OCI-LY7 (cell line): Measurements from ENCODE around the gene TBC1D5. TPM values are rescaled to one million over a fixed set of nuclear protein-coding genes. Genes with fewer than 3 reads are reported as not detected.

Source experiments
- BruUV-seq: library from RNA; stranded (reverse); fragments of 400-500 nt; replicated peaks from 2 replicates; lab custom pipeline; 2021; lab: Mats Ljungman, UMichigan
- CTCF ChIA-PET: fragments of 300-600 bp; sonication (Branson Sonifier 250); formaldehyde crosslinking; loops from one replicate; lab custom pipeline; 2022; ENCODE audit warnings: antibody characterized with exemption; ENCODE audit not compliant: unreplicated experiment; lab: Charles Lee
- POLR2A ChIA-PET: fragments of 300-600 bp; sonication (Branson Sonifier 250); formaldehyde crosslinking; loops from one replicate; lab custom pipeline; 2022; ENCODE audit warnings: antibody characterized with exemption; lab: Charles Lee
- DNase-seq: peaks from one replicate; pipeline ENCODE4 v3.0.0-alpha.2; 2015; ENCODE audit warnings: low spot score
- H2AFZ ChIP-seq: fragments of 200-600 bp; sonication (generic), shearing (Covaris generic); 2 replicates; pipeline ENCODE4 v1.6.1; 2014; ENCODE audit warnings: mild to moderate bottlenecking, antibody characterized with exemption, low read length, moderate library complexity
- H3K27ac ChIP-seq: fragments of 200-600 bp; sonication (generic); 2 replicates; pipeline ENCODE4 v1.5.1; 2014; ENCODE audit warnings: mixed run types, low read depth, mild to moderate bottlenecking, moderate library complexity, low read length, inconsistent platforms; ENCODE audit not compliant: poor library complexity, severe bottlenecking
- H3K36me3 ChIP-seq: fragments of 200-600 bp; sonication (generic); 2 replicates; pipeline ENCODE4 v1.6.1; 2014; ENCODE audit warnings: mild to moderate bottlenecking, antibody characterized with exemption, low read length, moderate library complexity, mixed read lengths; ENCODE audit not compliant: insufficient read depth
- H3K4me1 ChIP-seq: fragments of 200-600 bp; sonication (generic); 2 replicates; pipeline ENCODE4 v1.5.1; 2014; ENCODE audit warnings: mild to moderate bottlenecking, low read length; ENCODE audit not compliant: insufficient read depth, poor library complexity, severe bottlenecking
- H3K4me2 ChIP-seq: fragments of 200-600 bp; sonication (generic); 2 replicates; pipeline ENCODE4 v1.6.1; 2014; ENCODE audit warnings: mild to moderate bottlenecking, low read length
- H3K4me3 ChIP-seq: fragments of 200-600 bp; sonication (generic); 2 replicates; pipeline ENCODE4 v1.5.1; 2014; ENCODE audit warnings: mild to moderate bottlenecking, low read depth, low read length; ENCODE audit not compliant: poor library complexity, severe bottlenecking
- H3K79me2 ChIP-seq: fragments of 200-600 bp; sonication (generic); 2 replicates; pipeline ENCODE4 v1.6.1; 2016; ENCODE audit warnings: low read depth, mild to moderate bottlenecking, low read length, moderate library complexity, mixed read lengths; ENCODE audit not compliant: insufficient read depth
- H3K9me2 ChIP-seq: fragments of 200-600 bp; sonication (generic); 2 replicates; pipeline ENCODE4 v1.6.1; 2016; ENCODE audit warnings: mild to moderate bottlenecking, low read length, mixed read lengths; ENCODE audit not compliant: insufficient read depth
- H3K9me3 ChIP-seq: fragments of 200-600 bp; sonication (generic); 2 replicates; pipeline ENCODE4 v1.6.1; 2014; ENCODE audit warnings: mild to moderate bottlenecking, mixed run types, low read length, mixed read lengths
- H4K20me1 ChIP-seq: fragments of 200-600 bp; sonication (generic); 2 replicates; pipeline ENCODE4 v1.6.1; 2014; ENCODE audit warnings: mild to moderate bottlenecking, antibody characterized with exemption, low read length, moderate library complexity, mixed read lengths; ENCODE audit not compliant: insufficient read depth
- CTCF ChIP-seq: fragments of 200-600 bp; sonication (generic); conservative IDR thresholded peaks from 2 replicates; pipeline ENCODE4 v1.5.1; 2014; ENCODE audit warnings: mild to moderate bottlenecking, antibody characterized with exemption, low read length, moderate library complexity, mixed read lengths
- EZH2phosphoT487 ChIP-seq: fragments of 200-600 bp; sonication (generic); IDR thresholded peaks from 2 replicates; pipeline ENCODE4 v1.6.1; 2018; ENCODE audit warnings: low read depth, borderline replicate concordance, mild to moderate bottlenecking, mixed run types, antibody characterized with exemption, low read length, moderate library complexity, mixed read lengths
- intact Hi-C: fragments of 100-400 bp; cut with micrococcal nuclease; formaldehyde crosslinking; loops from one replicate; pipeline ENCODE4 v1.10.0; 2022; ENCODE audit not compliant: unreplicated experiment
- total RNA-seq, 2 experiments: library from RNA; depleted of rRNA in 1 of 2; stranded (reverse); fragments of >200 nt in 1 of 2; shearing (Covaris generic) in 1 of 2; gene quantifications; 2 replicates each; pipeline ENCODE4 v1.2.3, GENCODE V29; 2014 to 2022

Gene TBC1D5
- total RNA-seq, 2 experiments from 2014 or later, result 78.5 to 82.4 TPM

DNA sequence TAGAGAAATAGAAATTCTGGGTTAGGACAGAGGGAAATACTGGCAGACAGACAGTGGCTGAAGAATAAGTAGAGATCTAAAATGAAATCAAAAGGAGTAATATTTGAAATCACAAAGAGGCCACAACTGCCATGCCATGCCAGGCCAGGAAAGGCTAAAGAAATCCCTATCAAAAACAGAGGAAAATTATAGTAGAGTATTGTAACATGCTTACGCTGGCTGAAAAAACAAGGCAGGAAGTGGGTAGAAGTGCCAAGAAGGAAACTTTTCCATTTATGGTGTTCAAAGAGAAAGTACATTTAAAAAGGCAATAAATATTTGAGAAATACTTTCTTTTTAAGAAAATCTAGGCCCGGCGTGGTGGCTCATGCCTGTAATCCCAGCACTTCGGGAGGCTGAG lies 442.0 kb downstream of the TBC1D5 start:
- ChIA-PET CTCF (no interaction called here), POLR2A (interaction anchor here (0.8 kb wide), 1 partner anchor 22 kb away, joined by 4 read pairs; no protein-coding TSS in a partner anchor)
- Histone ChIP-seq H3K79me2 (no peaks in the 10 kb centered on the region), H3K27ac (no peak overlapping the region), H3K4me2 (no peak overlapping the region), H3K9me3 (no peaks in the 10 kb centered on the region), H2AFZ (no peak overlapping the region), H3K4me3 (no peak overlapping the region), H3K9me2 (no peaks in the 10 kb centered on the region), H3K4me1 (no peaks in the 10 kb centered on the region), H4K20me1 (no peaks in the 10 kb centered on the region), H3K36me3 (no peaks in the 10 kb centered on the region)
- no TSS peak for BruUV-seq
- DNase-seq, result no peak
- TF ChIP-seq CTCF (no peak), EZH2phosphoT487 (no peak)
- intact Hi-C loops, result no loop called here

GRCh38 chr3:17298038-17298437 lies 444.4 kb downstream of the TBC1D5 start:
- TF ChIP-seq CTCF (no peak), EZH2phosphoT487 (no peak)
- H3K9me3 ChIP-seq, result no peaks in the 10 kb centered on the region
- no peak overlapping the region for H3K4me2 ChIP-seq
- no peak overlapping the region for H3K27ac ChIP-seq
- no peak overlapping the region for H2AFZ ChIP-seq
- H3K4me3 ChIP-seq, result no peak overlapping the region
- intact Hi-C loops, result no loop called here
- no peaks in the 10 kb centered on the region for H3K4me1 ChIP-seq
- H3K9me2 ChIP-seq, result no peaks in the 10 kb centered on the region
- no peaks in the 10 kb centered on the region for H4K20me1 ChIP-seq
- CTCF ChIA-PET, result no interaction called here
- H3K36me3 ChIP-seq, result no peaks in the 10 kb centered on the region
- DNase-seq, result no peak
- POLR2A ChIA-PET, result no interaction called here
- BruUV-seq, result no TSS peak
- H3K79me2 ChIP-seq, result no peaks in the 10 kb centered on the region

DNA sequence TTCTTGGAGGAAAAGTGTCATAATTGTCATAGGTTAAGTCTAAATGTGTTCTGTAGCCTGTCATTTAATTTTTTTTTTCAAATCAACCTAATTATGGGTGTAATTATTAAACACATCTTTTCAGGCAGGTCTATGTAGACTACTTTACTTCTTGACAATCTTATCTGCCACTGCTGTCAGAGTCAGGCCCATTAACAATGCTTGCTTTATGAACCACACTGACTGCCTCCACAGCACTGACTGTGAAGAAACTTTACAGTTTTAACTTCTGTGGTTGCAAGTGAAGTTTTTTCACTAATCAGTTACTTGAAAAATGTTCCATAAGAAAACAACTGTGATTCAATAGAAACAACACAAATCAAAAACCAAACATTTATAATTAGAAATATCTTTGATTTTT lies 449.9 kb downstream of the TBC1D5 start:
- no peak overlapping the region for H3K27ac ChIP-seq
- ChIA-PET CTCF (no interaction called here), POLR2A (no interaction called here)
- DNase-seq, result no peak
- 0 out of 2 replicates have a peak, but pooled peaks cover 8% of the 10 kb centered on the region for H3K36me3 ChIP-seq
- no peak overlapping the region for H3K4me3 ChIP-seq
- BruUV-seq, result no TSS peak
- intact Hi-C loops, result no loop called here
- no peaks in the 10 kb centered on the region for H3K79me2 ChIP-seq
- no peaks in the 10 kb centered on the region for H3K9me3 ChIP-seq
- H3K4me2 ChIP-seq, result no peak overlapping the region
- TF ChIP-seq CTCF (no peak), EZH2phosphoT487 (no peak)
- H4K20me1 ChIP-seq, result no peaks in the 10 kb centered on the region
- H3K4me1 ChIP-seq, result no peaks in the 10 kb centered on the region
- no peaks in the 10 kb centered on the region for H3K9me2 ChIP-seq
- no peak overlapping the region for H2AFZ ChIP-seq
